HG02970 (cell line): ENCODE data around the gene RCE1.

Experiments
- ATAC-seq: cut with Tn5 transposase; IDR thresholded peaks from one replicate; pipeline ENCODE4 v1.9.1; 2021; ENCODE audit warnings: mild to moderate bottlenecking, moderate library complexity, moderate number of reproducible peaks; ENCODE audit not compliant: unreplicated experiment, low FRiP score

The RCE1 gene

GRCh38 chr11:66882561-66883015, 39.3 kb downstream of the RCE1 start:
- no peak for ATAC-seq

- ATAC-seq = no peak
Observed at GRCh38 chr11:66883016-66883965, 40.0 kb downstream of the RCE1 start.

- ATAC-seq = no peak
Observed at GRCh38 chr11:66884443-66884842, 41.2 kb downstream of the RCE1 start.

GRCh38 chr11:66885469-66885868, 42.2 kb downstream of the RCE1 start:
- no peak for ATAC-seq

- no peak for ATAC-seq
Observed at GRCh38 chr11:66885950-66886440, 42.8 kb downstream of the RCE1 start.

- no peak for ATAC-seq
Observed at GRCh38 chr11:66886671-66887221, 43.5 kb downstream of the RCE1 start.

GRCh38 chr11:66887526-66887925, 44.3 kb downstream of the RCE1 start:
- ATAC-seq = no peak

GRCh38 chr11:66888282-66888681, 45.0 kb downstream of the RCE1 start:
- ATAC-seq = no peak

- no peak for ATAC-seq
Observed at GRCh38 chr11:66889960-66890359, 46.7 kb downstream of the RCE1 start.

- ATAC-seq = no peak
Observed at GRCh38 chr11:66891851-66892660, 48.8 kb downstream of the RCE1 start.

- ATAC-seq = no peak
Observed at GRCh38 chr11:66892911-66893310, 49.7 kb downstream of the RCE1 start.

GRCh38 chr11:66894141-66894540, 50.9 kb downstream of the RCE1 start:
- no peak for ATAC-seq
